Esophagus squamous epithelium (tissue), 4 donors: Measurements from ENCODE around the gene ZNF609.

Experiments
- CTCF ChIP-seq, 6 experiments: fragments of 450-650 bp in 4 of 6; fragments of 200-600 bp in 2 of 6; sonication (generic) in 2 of 6; IDR thresholded peaks; one replicate each; pipeline ENCODE4 v1.5.1; 2016 to 2019; ENCODE audit warnings: antibody characterized with exemption in 6 of 6, mild to moderate bottlenecking in 4 of 6, moderate library complexity in 4 of 6
- POLR2A ChIP-seq, 4 donors: fragments of 450-650 bp; IDR thresholded peaks; one replicate each; pipeline ENCODE4 v1.6.1; 2017; ENCODE audit warnings: antibody characterized with exemption in 4 of 4, mild to moderate bottlenecking in 4 of 4, moderate library complexity in 3 of 4

GRCh38 chr15:64464276-64465005, 4.1 kb downstream of the ZNF609 start:
- TF ChIP-seq CTCF (IDR thresholded peaks at IDR 0.05) (no peak), POLR2A (IDR thresholded peaks at IDR 0.05) (no peak)
